C4-2B (cell line): ENCODE results near the gene MAGI2.

Source experiments
- ZFX ChIP-seq: fragments of 450-650 bp; IDR thresholded peaks from 2 replicates; pipeline ENCODE4 v1.6.1; 2017
- TF ChIP-seq, protein P1 (sequence below): fragments of 450-650 bp; conservative IDR thresholded peaks from 2 replicates; pipeline ENCODE4 v1.5.1; 2017; ENCODE audit warnings: mild to moderate bottlenecking

DNA sequence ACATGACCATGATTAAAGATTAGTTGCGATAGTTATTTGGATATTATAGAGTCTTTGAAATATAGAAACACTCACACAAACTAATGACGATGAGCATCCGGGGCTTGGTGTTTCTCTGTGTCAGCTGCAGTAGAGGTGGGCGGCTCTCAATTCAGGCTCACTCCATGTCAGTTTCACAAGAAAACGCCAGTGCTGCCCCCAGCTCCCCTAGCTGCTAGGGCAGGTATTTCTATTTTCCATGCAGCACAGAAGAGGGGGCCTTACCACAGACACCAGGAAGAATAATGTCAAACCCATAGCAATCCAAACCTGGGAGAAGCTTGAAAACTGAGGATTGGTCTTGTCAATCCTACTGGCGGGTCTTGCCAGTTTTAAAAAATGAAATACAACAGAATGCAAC lies 1457.8 kb downstream of the MAGI2 start:
- TF ChIP-seq, protein P1, sequence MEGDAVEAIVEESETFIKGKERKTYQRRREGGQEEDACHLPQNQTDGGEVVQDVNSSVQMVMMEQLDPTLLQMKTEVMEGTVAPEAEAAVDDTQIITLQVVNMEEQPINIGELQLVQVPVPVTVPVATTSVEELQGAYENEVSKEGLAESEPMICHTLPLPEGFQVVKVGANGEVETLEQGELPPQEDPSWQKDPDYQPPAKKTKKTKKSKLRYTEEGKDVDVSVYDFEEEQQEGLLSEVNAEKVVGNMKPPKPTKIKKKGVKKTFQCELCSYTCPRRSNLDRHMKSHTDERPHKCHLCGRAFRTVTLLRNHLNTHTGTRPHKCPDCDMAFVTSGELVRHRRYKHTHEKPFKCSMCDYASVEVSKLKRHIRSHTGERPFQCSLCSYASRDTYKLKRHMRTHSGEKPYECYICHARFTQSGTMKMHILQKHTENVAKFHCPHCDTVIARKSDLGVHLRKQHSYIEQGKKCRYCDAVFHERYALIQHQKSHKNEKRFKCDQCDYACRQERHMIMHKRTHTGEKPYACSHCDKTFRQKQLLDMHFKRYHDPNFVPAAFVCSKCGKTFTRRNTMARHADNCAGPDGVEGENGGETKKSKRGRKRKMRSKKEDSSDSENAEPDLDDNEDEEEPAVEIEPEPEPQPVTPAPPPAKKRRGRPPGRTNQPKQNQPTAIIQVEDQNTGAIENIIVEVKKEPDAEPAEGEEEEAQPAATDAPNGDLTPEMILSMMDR: no peak; the same call in 1 of the 2 replicates
- no peak for TF ChIP-seq ZFX
